Coronary artery (tissue), 2 donors: ENCODE results near the gene RNF157.

ENCODE experiments used
- DNase-seq: peaks from one replicate; pipeline ENCODE4 v3.0.0-alpha.2; 2017; ENCODE audit warnings: low spot score
- H3K27ac ChIP-seq, 2 donors: fragments of 200-600 bp; sonication (generic); one replicate each; pipeline ENCODE4 v1.5.1; 2016 to 2019
- H3K4me3 ChIP-seq: fragments of 200-600 bp; sonication (generic); 2 replicates; pipeline ENCODE4 v1.5.1; 2016; ENCODE audit warnings: mild to moderate bottlenecking, moderate library complexity
- CTCF ChIP-seq: fragments of 200-600 bp; sonication (generic); IDR thresholded peaks from one replicate; pipeline ENCODE4 v1.5.1; 2019; ENCODE audit warnings: antibody characterized with exemption

RNF157 gene

DNA sequence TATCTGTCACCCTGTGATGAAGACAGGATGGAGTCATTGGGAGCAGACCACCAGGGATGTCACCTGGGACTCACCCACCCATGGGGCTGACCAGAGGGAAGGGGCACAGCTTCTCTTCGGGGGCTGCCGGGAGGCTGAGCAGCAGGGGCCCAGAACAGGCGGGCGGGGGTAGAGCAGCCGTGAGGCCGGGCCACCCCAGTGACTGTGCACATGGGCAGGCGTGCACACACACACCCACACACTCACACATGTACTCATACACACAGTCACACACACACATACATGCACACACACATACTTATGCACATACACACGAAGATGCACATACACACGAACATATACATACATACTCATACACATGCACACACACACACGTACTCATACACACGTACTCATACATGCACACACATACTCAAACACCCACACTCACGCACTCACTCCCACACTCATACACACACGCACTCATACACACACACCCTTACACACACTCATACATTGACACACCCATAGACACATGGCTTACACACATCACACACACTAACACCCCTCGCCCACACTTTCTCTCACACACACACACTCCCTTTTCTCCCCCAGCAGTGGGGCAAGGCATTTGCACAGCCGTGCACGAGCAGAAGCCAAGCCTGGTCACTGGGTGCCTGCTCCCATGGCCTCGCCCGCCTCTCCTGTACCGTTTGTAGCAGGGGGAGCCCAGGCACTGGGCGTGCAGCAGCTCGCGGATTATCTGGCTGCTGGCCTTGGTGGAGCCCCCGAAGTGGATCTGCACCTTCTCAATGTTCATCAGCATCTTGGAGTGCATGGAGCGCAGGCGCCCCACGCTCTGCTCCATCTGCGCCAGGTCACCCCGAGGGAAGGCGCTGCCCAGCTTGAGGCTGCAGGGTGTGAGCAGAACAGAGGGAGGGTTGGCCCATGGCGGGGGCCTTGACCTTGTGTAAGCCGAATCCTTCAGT, 37.3 kb upstream of the RNF157 start:
- Histone ChIP-seq H3K4me3 (no peak overlapping the region), H3K27ac (no peak overlapping the region)
- DNase-seq, result no peak
- TF ChIP-seq CTCF, result no peak

DNA sequence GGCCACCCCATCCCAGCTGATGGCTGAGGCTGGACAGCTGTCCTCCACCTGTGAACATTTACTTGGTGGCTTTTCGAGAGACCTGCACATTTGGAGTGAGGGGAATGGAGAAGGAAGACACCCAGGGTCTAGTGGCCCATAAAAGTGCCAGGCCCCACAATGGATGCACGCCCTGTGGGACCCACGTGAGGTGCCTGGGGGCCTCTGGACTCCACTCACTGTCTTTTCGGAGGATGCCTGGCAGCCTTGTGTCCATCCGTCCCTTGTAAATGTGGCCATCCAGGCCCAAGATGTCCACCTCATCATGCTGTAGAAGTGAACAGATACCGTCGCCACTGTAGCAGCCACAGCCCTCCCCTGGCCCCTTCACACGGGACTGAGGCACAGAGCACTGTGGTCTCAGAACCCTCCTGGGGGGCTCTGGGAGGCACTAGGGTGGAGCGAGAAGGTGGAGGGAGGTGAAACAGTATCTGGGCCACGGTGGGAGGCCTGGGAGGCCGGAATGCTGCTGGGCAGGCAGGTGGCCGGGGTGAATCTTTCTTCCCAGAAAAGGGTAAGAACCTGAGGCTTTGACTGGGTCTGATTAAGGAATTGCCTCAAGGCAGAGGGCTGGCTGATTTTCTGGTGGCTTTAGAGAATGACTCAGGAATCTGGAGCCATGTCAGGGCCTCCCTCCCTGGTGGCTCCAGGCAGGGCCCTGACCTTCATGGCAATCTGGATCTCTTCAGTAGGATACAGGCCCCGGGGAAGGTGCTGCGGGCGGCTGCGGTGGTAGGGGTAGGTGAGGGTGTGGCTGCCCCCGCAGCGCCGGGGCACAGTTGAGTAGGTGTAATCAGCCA, 36.4 kb upstream of the RNF157 start:
- no peak for DNase-seq
- peak overlapping the region in 1 of 2 donors; percentile 48 for H3K27ac ChIP-seq
- H3K4me3 ChIP-seq, result no peak overlapping the region
- TF ChIP-seq CTCF, result no peak

GRCh38 chr17:76276069-76276431, 35.8 kb upstream of the RNF157 start:
- Histone ChIP-seq H3K27ac (no peak overlapping the region), H3K4me3 (no peak overlapping the region)
- no peak for DNase-seq
- no peak for TF ChIP-seq CTCF

- no peak overlapping the region for H3K27ac ChIP-seq
- no peak overlapping the region for H3K4me3 ChIP-seq
- TF ChIP-seq CTCF, result no peak
- DNase-seq, result no peak
These were observed 35.2 kb upstream of the RNF157 start for GRCh38 chr17:76275382-76276068.

DNA sequence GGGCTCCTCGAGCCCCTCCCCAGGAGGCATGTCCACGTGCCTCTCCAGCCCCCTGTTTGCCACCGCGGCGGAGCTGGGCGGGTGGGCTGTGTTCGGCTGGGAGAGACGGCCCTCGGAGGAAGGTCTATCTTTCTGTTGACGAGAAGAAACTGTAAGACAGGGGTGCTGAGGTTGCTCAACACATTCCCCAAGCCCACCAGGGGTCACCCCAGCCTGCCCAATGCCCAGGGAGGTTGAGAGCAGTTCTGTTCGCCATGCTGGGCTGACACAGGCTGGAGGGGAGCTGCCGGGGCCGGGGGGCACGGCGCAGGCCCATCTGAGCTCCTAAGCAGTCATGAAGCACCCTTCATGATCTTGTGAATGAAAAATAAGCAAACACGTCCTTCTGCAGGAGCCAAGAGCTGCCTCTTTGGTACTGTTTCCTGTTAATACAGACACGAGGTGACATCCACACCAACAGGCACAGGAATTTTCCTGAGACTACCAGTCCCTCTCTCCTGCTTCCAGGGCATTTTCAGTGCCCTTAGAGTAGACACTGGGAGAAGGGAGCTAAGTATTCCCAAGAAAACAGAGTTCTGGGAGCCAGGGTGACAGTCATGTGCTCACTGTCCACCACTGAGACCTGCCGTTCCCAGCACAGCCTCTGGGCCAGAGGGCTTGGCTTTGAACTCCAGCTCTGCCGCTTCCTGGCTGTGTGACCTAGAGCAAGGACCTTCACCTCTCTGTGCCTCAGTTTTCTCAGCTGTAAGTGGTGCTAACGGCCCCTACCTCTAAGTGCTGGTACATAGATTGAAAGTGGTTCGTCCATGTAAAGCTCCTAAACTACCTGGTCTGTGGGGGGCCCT, 34.0 kb upstream of the RNF157 start:
- no peak overlapping the region for H3K27ac ChIP-seq
- no peak for DNase-seq
- no peak for TF ChIP-seq CTCF
- H3K4me3 ChIP-seq, result no peak overlapping the region

GRCh38 chr17:76273445-76274111, 33.3 kb upstream of the RNF157 start:
- TF ChIP-seq CTCF, result no peak
- H3K4me3 ChIP-seq, result no peak overlapping the region
- no peak for DNase-seq
- H3K27ac ChIP-seq, result peak overlapping the region in 1 of 2 donors; percentile 46
